Naive thymus-derived CD4-positive, alpha-beta T cell (primary cell): ENCODE results near the gene AKAP8L. TPM values are rescaled to one million over a fixed set of nuclear protein-coding genes. Genes with fewer than 3 reads are reported as not detected.

Experiments
- ATAC-seq: fragments of 150-1000 bp; cut with Tn5 transposase; 2 replicates; pipeline ENCODE4 v1.10.0; 2021; ENCODE audit warnings: mild to moderate bottlenecking, moderate library complexity
- CTCF ChIA-PET: fragments of 350-600 bp; sonication (Branson Sonifier 250); formaldehyde crosslinking; loops from one replicate; lab custom pipeline; 2021; ENCODE audit warnings: antibody characterized with exemption; lab: Charles Lee
- POLR2A ChIA-PET: fragments of 350-600 bp; sonication (Branson Sonifier 250); formaldehyde crosslinking; loops from one replicate; lab custom pipeline; 2021; ENCODE audit warnings: antibody characterized with exemption, inconsistent platforms; lab: Charles Lee
- DNase-seq, 9 donors: peaks; one replicate each; pipeline versions ENCODE4 v3.0.0 to v3.0.0-alpha.2; 2020 to 2022; ENCODE audit warnings: mixed read lengths in 1 of 9
- H3K27ac ChIP-seq: one replicate; pipeline ENCODE4 v1.7.0; 2013; ENCODE audit warnings: mild to moderate bottlenecking, low read depth, low read length, moderate library complexity
- H3K27me3 ChIP-seq, 2 donors: one replicate each; pipeline ENCODE4 v1.7.0; 2013; ENCODE audit warnings: low read length in 2 of 2, mild to moderate bottlenecking in 2 of 2, moderate library complexity in 2 of 2; ENCODE audit not compliant: control insufficient read depth in 2 of 2, insufficient read depth in 2 of 2
- H3K36me3 ChIP-seq, 3 experiments: 1 replicate in 2 of 3; 2 replicates in 1 of 3; pipeline ENCODE4 v1.7.0; 2013; ENCODE audit warnings: low read length in 3 of 3, mild to moderate bottlenecking in 3 of 3, moderate library complexity in 1 of 3; ENCODE audit not compliant: insufficient read depth in 3 of 3, control insufficient read depth in 2 of 3
- H3K4me1 ChIP-seq, 2 donors: one replicate each; pipeline ENCODE4 v1.7.0; 2013; ENCODE audit warnings: low read length in 2 of 2, mild to moderate bottlenecking in 2 of 2, moderate library complexity in 1 of 2; ENCODE audit not compliant: control insufficient read depth in 2 of 2, insufficient read depth in 2 of 2
- H3K4me3 ChIP-seq: 2 replicates; pipeline ENCODE4 v1.7.0; 2013; ENCODE audit warnings: mild to moderate bottlenecking, low read length
- H3K9me3 ChIP-seq, 3 experiments: 1 replicate in 2 of 3; 2 replicates in 1 of 3; pipeline ENCODE4 v1.7.0; 2013; ENCODE audit warnings: low read length in 3 of 3; ENCODE audit not compliant: control insufficient read depth in 2 of 3
- H3K27ac Mint-ChIP-seq, 9 donors: one replicate each; pipeline ENCODE4 v1.8.0; 2020 to 2022; ENCODE audit warnings: mixed read lengths in 9 of 9, mild to moderate bottlenecking in 8 of 9, moderate library complexity in 5 of 9, inconsistent platforms in 2 of 9
- H3K27me3 Mint-ChIP-seq, 5 donors: one replicate each; pipeline ENCODE4 v1.8.0; 2021 to 2022; ENCODE audit warnings: mixed read lengths in 5 of 5, mild to moderate bottlenecking in 1 of 5
- H3K36me3 Mint-ChIP-seq, 5 donors: one replicate each; pipeline ENCODE4 v1.8.0; 2020 to 2022; ENCODE audit warnings: mixed read lengths in 5 of 5, mild to moderate bottlenecking in 3 of 5, inconsistent platforms in 1 of 5
- H3K4me1 Mint-ChIP-seq, 7 donors: one replicate each; pipeline ENCODE4 v1.8.0; 2020 to 2022; ENCODE audit warnings: mixed read lengths in 7 of 7, mild to moderate bottlenecking in 3 of 7, inconsistent platforms in 1 of 7
- H3K4me3 Mint-ChIP-seq, 10 donors: one replicate each; pipeline ENCODE4 v1.8.0; 2020 to 2022; ENCODE audit warnings: mild to moderate bottlenecking in 10 of 10, mixed read lengths in 10 of 10, moderate library complexity in 6 of 10, inconsistent platforms in 2 of 10
- H3K9me3 Mint-ChIP-seq, 11 donors: one replicate each; pipeline ENCODE4 v1.8.0; 2020 to 2022; ENCODE audit warnings: mixed read lengths in 11 of 11, mild to moderate bottlenecking in 4 of 11, inconsistent platforms in 1 of 11, moderate library complexity in 1 of 11
- intact Hi-C, 2 donors: fragments of 100-400 bp; cut with micrococcal nuclease; formaldehyde crosslinking; loops; one replicate each; pipeline ENCODE4 v1.15.1; 2023
- microRNA-seq: library from miRNA; unstranded; fragments of <30 nt; microRNA quantifications from one replicate; pipeline ENCODE4 v1.2.0, GENCODE V29; 2022; ENCODE audit warnings: borderline microRNAs expressed
- polyA plus RNA-seq, 2 donors: library from polyadenylated mRNA; unstranded; fragments of 300-500 nt; fragmentation: Illumina TruSeq; gene quantifications; one replicate each; pipeline ENCODE4 v1.2.3, GENCODE V29; 2021
- total RNA-seq, 6 experiments: library from RNA in 5 of 6; stranded (reverse) in 5 of 6; gene quantifications; 1 replicate in 5 of 6; 2 replicates in 1 of 6; pipeline ENCODE4 v1.2.3 and lab custom pipeline; 2021 to 2026

AKAP8L gene
- total and polyA plus RNA-seq, 7 experiments from 2014 or later = 39.9 to 208 (median 141) TPM

GRCh38 chr19:15332311-15332996 is 86.3 kb downstream of the AKAP8L start, which contains the start of gene BRD4:
BRD4 (minus strand) TSS chr19:15332539; CDS start chr19:15273099, 59,440 bp downstream.
- no peaks in the 10 kb centered on the region for H3K27me3 Mint-ChIP-seq
- POLR2A ChIA-PET = interaction anchor here (0.5 to 4.5 kb wide), 8 partner anchors 16 to 503 kb away, joined by 3 to 35 read pairs (median 4); partner anchors contain the start of genes AKAP8 and AKAP8L
- DNase-seq = peak; percentile 67 to 90 (median 81)
- H3K36me3 Mint-ChIP-seq = peaks cover 0 to 7% (median 0%) of the 10 kb centered on the region in 5 donors
- Histone ChIP-seq H3K36me3 (peaks cover 0 to 4% (median 0%) of the 10 kb centered on the region in 3 experiments), H3K4me3 (peak within 1 kb of the TSS; percentile 91), H3K27ac (peak within 1 kb of the TSS; percentile 91), H3K9me3 (no peaks in the 10 kb centered on the region), H3K27me3 (no peaks in the 10 kb centered on the region), H3K4me1 (peaks cover 28 to 29% of the 10 kb centered on the region in 2 donors)
- ATAC-seq = peak; percentile 82
- H3K27ac Mint-ChIP-seq = peak within 1 kb of the TSS; percentile 85 to 96 (median 94)
- CTCF ChIA-PET = interaction anchor here (0.9 kb wide), 1 partner anchor 86 kb away, joined by 3 read pairs; the partner anchor contains the start of gene AKAP8L
- H3K9me3 Mint-ChIP-seq = peaks cover 0 to 5% (median 0%) of the 10 kb centered on the region in 11 donors
- intact Hi-C loops = loop anchor here (1.0 to 5.0 kb wide), 6 partner anchors 35 to 224 kb away; partner anchors contain the start of genes AKAP8 (in 1 of the 2) and RASAL3 (in 1 of the 2)
- H3K4me3 Mint-ChIP-seq = peak within 1 kb of the TSS; percentile 93 to 99 (median 96)
- H3K4me1 Mint-ChIP-seq = peaks cover 32 to 52% (median 47%) of the 10 kb centered on the region in 7 donors

GRCh38 chr19:15331419-15332310 is 87.1 kb downstream of the AKAP8L start:
- Histone ChIP-seq H3K4me1 (peaks cover 35 to 37% of the 10 kb centered on the region in 2 donors), H3K36me3 (peaks cover 0 to 4% (median 0%) of the 10 kb centered on the region in 3 experiments), H3K4me3 (peak overlapping the region; percentile 79), H3K27ac (peak overlapping the region; percentile 91), H3K9me3 (no peaks in the 10 kb centered on the region), H3K27me3 (no peaks in the 10 kb centered on the region)
- no peaks in the 10 kb centered on the region for H3K27me3 Mint-ChIP-seq
- H3K27ac Mint-ChIP-seq = peak overlapping the region; percentile 85 to 97 (median 94)
- ATAC-seq (peak; percentile 72), DNase-seq (peak; percentile 48 to 78 (median 63))
- peaks cover 39 to 60% (median 55%) of the 10 kb centered on the region in 7 donors for H3K4me1 Mint-ChIP-seq
- H3K36me3 Mint-ChIP-seq = peaks cover 0 to 7% (median 0%) of the 10 kb centered on the region in 5 donors
- peaks cover 0 to 7% (median 0%) of the 10 kb centered on the region in 11 donors for H3K9me3 Mint-ChIP-seq
- intact Hi-C loops = loop anchor here (1.0 to 5.0 kb wide), 10 partner anchors 34 to 225 kb away; partner anchors contain the start of genes AKAP8 (in 2 of the 2), AKAP8L (in 1 of the 2) and RASAL3 (in 1 of the 2)
- CTCF ChIA-PET = interaction anchor here (0.9 kb wide), 1 partner anchor 87 kb away, joined by 3 read pairs; the partner anchor contains the start of gene AKAP8L
- peak overlapping the region; percentile 93 to 98 (median 95) for H3K4me3 Mint-ChIP-seq
- POLR2A ChIA-PET = interaction anchor here (0.7 to 4.5 kb wide), 6 partner anchors 15 to 504 kb away, joined by 3 to 35 read pairs (median 6); partner anchors contain the start of genes AKAP8 and AKAP8L

- Mint-ChIP-seq H3K9me3 (peaks cover 0 to 7% (median 0%) of the 10 kb centered on the region in 11 donors), H3K4me1 (peaks cover 45 to 65% (median 60%) of the 10 kb centered on the region in 7 donors), H3K36me3 (peaks cover 0 to 6% (median 0%) of the 10 kb centered on the region in 5 donors), H3K27me3 (no peaks in the 10 kb centered on the region), H3K27ac (peak overlapping the region; percentile 85 to 97 (median 94)), H3K4me3 (peak overlapping the region; percentile 93 to 98 (median 94))
- no peaks in the 10 kb centered on the region for H3K27me3 ChIP-seq
- H3K4me3 ChIP-seq = peak overlapping the region; percentile 79
- peak; percentile 15 for ATAC-seq
- peak overlapping the region; percentile 77 for H3K27ac ChIP-seq
- peaks cover 0 to 4% (median 0%) of the 10 kb centered on the region in 3 experiments for H3K36me3 ChIP-seq
- DNase-seq = peak in 2 of 9 donors; percentile 26 to 31
- ChIA-PET CTCF (no interaction called here), POLR2A (interaction anchor here (0.6 to 4.5 kb wide), 3 partner anchors 14 to 135 kb away, joined by 3 to 35 read pairs (median 7); partner anchors contain the start of gene AKAP8)
- intact Hi-C loops = loop anchor here (2.0 to 5.0 kb wide), 7 partner anchors 34 to 131 kb away; partner anchors contain the start of genes AKAP8 (in 1 of the 2), AKAP8L (in 1 of the 2) and RASAL3 (in 1 of the 2)
- no peaks in the 10 kb centered on the region for H3K9me3 ChIP-seq
- H3K4me1 ChIP-seq = peaks cover 40 to 41% of the 10 kb centered on the region in 2 donors
Measured at GRCh38 chr19:15330801-15331418, 87.9 kb downstream of the AKAP8L start.

Small RNA genes within 50 kb of the gene (microRNA-seq; reads per million reads assigned to microRNA genes)
- gene MIR1470 = not detected

Other genes with a start within 250 kb of the AKAP8L start
- gene NOTCH3, start 218.0 kb downstream of the AKAP8L start, total RNA-seq = under 1 TPM in 4 of 5 experiments, not detected in 1; 0.19 to 0.80 (median 0.30) TPM
- gene NOTCH3, start 218.0 kb downstream of the AKAP8L start, polyA plus RNA-seq = not detected
- gene EPHX3, start 186.5 kb downstream of the AKAP8L start, total RNA-seq = under 1 TPM in 2 of 5 experiments, not detected in 3; 0.32 to 0.42 TPM
- not detected for gene EPHX3, start 186.5 kb downstream of the AKAP8L start, polyA plus RNA-seq
- 100 to 1,000 TPM; 104 to 168 (median 128) TPM for gene BRD4, start 86.4 kb downstream of the AKAP8L start, total RNA-seq
- 10 to 100 TPM; 10.5 to 19.8 TPM for gene BRD4, start 86.4 kb downstream of the AKAP8L start, polyA plus RNA-seq
- gene AKAP8, start 39.2 kb downstream of the AKAP8L start, total RNA-seq = 10 to 100 TPM; 60.0 to 81.2 (median 80.2) TPM
- gene AKAP8, start 39.2 kb downstream of the AKAP8L start, polyA plus RNA-seq = 10 to 100 TPM; 11.9 to 21.1 TPM
- 10 to 100 TPM; 20.1 to 34.9 (median 24.8) TPM for gene WIZ, start 31.0 kb upstream of the AKAP8L start, total RNA-seq
- 1 to 10 TPM in 1 of 2 donors, under 1 TPM in 1; 0.91 to 1.6 TPM for gene WIZ, start 31.0 kb upstream of the AKAP8L start, polyA plus RNA-seq
- gene RASAL3, start 45.6 kb upstream of the AKAP8L start, total RNA-seq = 100 to 1,000 TPM; 138 to 214 (median 159) TPM
- gene RASAL3, start 45.6 kb upstream of the AKAP8L start, polyA plus RNA-seq = 100 to 1,000 TPM in 1 of 2 donors, 10 to 100 TPM in 1; 38.5 to 120 TPM
- gene PGLYRP2, start 60.5 kb upstream of the AKAP8L start, total RNA-seq = under 1 TPM in 3 of 5 experiments, not detected in 2; 0.21 to 0.65 (median 0.49) TPM
- gene PGLYRP2, start 60.5 kb upstream of the AKAP8L start, polyA plus RNA-seq = under 1 TPM; 0.25 to 0.53 TPM
- 1 to 10 TPM in 1 of 5 experiments, under 1 TPM in 3, not detected in 1; 0.24 to 3.6 (median 0.28) TPM for gene CYP4F22, start 89.5 kb upstream of the AKAP8L start, total RNA-seq
- under 1 TPM in 1 of 2 donors, not detected in 1; 0.15 TPM for gene CYP4F22, start 89.5 kb upstream of the AKAP8L start, polyA plus RNA-seq
- not detected for gene CYP4F8, start 196.2 kb upstream of the AKAP8L start, total RNA-seq
- gene CYP4F8, start 196.2 kb upstream of the AKAP8L start, polyA plus RNA-seq = not detected
- under 1 TPM in 2 of 5 experiments, not detected in 3; 0.34 to 0.81 TPM for gene CYP4F3, start 221.9 kb upstream of the AKAP8L start, total RNA-seq
- gene CYP4F3, start 221.9 kb upstream of the AKAP8L start, polyA plus RNA-seq = not detected